GM18505 (cell line): ENCODE measurements around the gene MYBPC2.

Experiments used
- ATAC-seq: cut with Tn5 transposase; IDR thresholded peaks from one replicate; pipeline ENCODE4 v1.9.1; 2021; ENCODE audit not compliant: unreplicated experiment
- POLR2A ChIP-seq: IDR thresholded peaks from 4 replicates; pipeline ENCODE4 v1.6.1; 2011; ENCODE audit warnings: borderline replicate concordance; ENCODE audit not compliant: insufficient read depth, insufficient read length; ENCODE audit errors: extremely low read depth

The MYBPC2 gene

DNA sequence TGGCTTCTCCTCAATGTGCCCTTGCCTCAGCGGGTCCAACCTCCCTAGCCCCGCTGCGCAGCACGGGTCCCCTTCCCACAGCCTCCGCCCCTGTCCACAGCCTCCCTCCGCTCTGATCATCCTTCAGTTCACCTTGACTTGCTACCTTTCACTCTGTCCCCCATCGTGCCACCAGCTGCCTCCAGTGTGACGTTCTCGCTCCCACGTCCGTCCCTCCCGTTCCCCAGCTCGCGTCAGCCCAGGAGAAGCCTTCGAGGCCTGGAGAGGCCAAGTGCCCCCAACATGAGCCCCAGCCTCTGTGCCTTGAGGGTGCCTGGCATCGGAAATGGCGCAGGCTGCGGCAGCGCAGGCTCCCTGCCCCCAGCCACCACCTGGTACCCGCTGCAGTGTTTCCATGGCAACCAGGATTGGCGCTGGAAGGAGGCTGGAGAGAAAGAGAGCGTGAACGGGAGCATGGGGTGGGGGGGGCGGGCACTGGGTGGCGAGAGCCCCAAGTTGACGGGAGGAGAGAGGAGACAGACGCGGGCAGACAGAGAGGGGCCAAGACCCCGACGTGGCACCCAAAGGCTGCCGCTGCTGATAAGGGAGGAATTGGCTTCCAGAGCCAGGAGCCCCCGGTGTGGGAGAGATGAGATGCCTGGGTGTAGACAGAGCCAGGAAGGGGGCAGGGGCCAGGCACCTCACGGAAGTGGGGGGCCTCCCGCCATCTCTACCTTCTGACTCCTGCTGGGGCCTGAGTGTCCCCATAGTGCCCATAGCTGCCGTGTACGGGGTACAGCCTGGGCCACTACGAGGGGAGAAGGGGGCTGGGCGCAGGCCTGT lies 81.9 kb downstream of the MYBPC2 start:
- ATAC-seq, result no peak
- TF ChIP-seq POLR2A, result no peak

DNA sequence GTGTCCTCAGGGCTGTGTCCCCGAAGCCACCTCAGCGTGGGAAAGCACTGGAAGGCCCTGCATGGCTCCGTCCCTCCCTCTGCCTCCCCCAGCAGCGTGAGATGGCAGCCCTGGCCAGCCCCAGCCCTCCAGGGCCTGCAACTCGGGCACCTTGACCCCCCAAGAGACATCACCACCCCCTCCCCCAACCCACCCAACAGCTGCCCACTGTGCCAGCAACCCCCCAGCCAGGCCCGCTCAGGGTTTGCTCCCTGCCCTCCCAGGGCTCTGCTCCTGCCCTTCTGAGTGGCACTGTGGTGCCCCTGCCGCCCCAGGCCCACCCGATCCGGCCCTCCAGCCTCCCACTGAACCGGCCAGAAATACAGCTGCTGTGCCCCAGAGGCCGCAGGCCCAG lies 82.5 kb downstream of the MYBPC2 start:
- no peak for TF ChIP-seq POLR2A
- ATAC-seq, result no peak
